Renal cortex interstitium (tissue), 11 donors: Measurements from ENCODE around the gene LIPA. TPM values are rescaled to one million over a fixed set of nuclear protein-coding genes. Genes with fewer than 3 reads are reported as not detected.
A peak's percentile ranks its signal among the peaks of the same experiment; 100 is the strongest.
"Not testable (repeated sequence)": the region's sequence is repeated elsewhere in the genome, so short reads cannot be mapped to it uniquely, and the experiment has no call there.

Source experiments
- DNase-seq, 11 donors: peaks; one replicate each; pipeline ENCODE4 v3.0.0-alpha.2; 2013; ENCODE audit warnings: low read depth in 9 of 11, low spot score in 4 of 11; ENCODE audit errors: extremely low read depth in 1 of 11
- polyA plus RNA-seq, 3 donors: library from polyadenylated mRNA; unstranded; fragments of 120-200 nt; gene quantifications; one replicate each; pipeline ENCODE4 v1.2.1, GENCODE V29; 2013; ENCODE audit not compliant: insufficient read length in 3 of 3

LIPA gene
- polyA plus RNA-seq, 3 donors: 44.1 to 57.6 (median 47.9) TPM

DNA sequence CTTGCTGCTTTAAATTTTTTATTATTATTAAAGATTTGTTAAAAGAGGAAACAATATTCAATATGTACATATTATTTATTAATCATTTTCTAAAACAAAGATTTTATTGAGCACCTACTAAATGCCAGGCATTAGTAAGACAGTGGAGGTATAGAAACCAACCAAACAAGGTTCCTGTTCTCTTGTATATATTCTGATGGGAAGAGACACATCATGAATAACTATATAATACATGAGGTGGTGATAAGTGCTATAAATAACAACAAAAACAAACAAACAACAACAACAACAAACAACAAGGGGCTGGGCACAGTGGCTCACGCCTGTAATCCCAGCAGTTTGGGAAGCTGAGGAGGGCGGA lies 630 bp upstream of the LIPA start:
- DNase-seq: no peak

GRCh38 chr10:89250865-89251408 lies 638 bp downstream of the LIPA start:
- peak in 1 of 11 donors; percentile 20 for DNase-seq

GRCh38 chr10:89248990-89249389 lies 2.6 kb downstream of the LIPA start:
- no peak for DNase-seq

DNA sequence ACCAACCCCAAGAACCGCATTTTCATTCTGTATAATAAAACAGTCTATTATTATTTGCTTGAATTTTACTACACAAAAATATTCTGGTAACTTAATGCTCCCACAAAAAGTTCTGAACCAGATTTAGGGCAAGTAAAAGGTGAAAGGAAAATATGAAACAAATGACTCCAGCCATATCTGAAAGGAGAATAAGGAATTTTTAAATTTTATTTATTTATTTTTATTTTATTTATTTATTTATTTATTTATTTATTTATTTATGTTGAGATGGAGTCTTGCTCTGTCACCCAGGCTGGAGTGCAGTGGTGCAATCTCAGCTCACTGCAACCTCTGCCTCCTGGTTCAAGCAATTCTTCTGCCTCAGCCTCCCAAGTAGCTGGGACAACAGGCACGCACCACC lies 4.0 kb downstream of the LIPA start:
- DNase-seq: not testable (repeated sequence)

DNA sequence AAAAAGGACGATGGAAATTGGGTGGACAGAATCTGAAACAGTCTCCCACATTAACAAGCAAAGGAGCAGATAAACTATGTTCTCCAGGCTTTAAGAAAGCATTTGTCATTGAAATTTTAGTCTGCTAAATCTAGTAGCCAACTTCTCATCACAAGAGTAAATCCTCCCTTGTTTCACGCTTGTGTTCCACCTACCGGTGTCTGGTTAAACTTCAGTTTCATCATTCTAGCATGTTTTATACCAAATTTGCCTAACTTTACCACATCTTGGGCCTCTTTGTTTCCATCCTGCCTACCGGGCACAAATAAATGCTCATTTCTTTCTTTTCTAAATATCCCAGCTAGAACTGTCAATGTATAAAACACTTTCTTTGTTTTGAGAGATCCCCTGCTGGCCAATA lies 5.8 kb downstream of the LIPA start:
- no peak for DNase-seq

DNA sequence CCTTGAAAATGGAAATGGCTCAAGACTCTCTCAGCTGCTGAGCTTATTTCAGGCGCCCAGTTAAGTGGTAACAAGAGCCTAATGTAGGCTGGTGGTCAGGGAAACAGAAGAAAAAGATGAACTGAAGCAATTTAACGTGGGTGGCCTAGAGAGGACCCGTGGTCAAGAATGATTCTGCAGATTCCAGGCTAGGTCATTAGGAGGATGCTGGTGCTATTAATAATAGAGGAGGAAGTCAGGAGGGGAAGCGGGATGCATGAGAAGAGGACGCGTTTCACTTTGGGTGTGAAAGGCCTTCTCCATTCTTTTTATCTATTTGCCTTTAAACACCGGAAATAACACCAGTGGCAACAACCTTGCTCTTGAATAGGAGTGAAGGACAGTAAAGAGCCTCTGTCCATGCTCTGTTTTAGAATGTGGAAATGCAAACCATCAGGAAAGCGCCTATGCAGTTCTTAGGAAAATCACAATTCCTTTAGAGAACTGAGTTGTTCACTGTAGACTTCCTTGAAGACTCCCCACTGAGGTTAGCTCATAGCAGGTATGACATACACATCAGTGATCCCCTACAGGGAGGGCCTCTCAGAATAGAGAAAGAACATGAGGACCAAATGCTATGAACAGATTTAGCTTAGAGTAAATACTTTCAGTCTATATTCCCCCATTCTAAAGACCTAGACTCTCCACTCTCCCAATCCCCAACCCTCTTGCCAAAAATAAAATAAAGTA lies 8.6 kb downstream of the LIPA start:
- no peak for DNase-seq

DNA sequence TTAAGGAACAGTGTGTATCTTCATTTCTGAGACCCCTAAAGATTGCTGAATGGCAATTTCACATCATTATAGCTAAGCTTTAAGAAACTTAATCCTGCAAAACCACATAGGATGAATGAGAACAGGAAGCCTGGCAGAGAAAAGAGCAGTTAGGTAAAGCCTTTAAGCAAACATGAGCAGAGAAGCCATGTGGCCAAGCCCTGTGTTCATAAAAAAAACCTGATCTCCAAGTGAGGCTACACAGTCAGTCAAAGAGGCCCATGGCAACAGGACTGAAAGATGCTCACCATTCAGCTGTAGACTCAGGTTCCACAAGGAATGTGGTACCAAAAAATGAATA lies 9.3 kb downstream of the LIPA start:
- no peak for DNase-seq

DNA sequence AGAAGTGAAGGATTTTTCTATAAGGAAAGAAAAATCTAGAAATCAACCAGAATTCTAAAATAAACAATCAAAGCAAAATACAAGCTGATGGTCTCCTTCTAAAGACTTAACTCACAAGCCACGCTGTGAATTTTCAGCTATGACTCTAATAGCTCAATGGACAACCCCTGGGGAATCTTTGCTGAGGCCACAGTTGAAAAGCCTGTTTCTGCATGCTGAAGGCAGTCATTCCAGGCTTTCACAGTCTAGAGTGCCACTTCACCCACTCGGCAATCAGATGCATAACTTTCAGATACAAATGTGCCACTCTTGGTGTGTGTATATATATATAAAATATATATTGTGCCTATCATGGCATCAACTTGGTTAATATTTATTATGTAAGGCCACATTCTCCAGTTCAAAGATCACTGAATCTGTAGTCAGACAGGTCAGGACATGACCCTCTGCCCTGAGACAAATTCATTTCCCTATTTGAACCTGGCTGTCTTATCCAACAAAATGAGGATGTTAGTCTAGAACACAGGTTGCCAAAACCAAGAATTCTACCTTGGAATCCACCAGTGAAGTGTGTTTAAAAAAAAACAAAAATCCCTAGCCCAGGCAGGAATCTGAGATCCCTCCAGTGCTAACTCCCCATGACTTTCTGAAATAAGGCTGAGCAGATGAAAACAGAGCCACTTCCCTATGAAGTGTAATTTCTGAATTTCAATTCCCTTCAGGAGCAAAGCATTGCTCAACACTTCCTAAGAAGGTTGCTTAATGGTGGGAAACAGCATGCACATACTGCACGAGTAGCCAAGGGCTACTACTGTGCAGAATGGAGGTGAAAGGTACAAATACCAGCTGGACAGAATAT lies 9.9 kb downstream of the LIPA start:
- no peak for DNase-seq

DNA sequence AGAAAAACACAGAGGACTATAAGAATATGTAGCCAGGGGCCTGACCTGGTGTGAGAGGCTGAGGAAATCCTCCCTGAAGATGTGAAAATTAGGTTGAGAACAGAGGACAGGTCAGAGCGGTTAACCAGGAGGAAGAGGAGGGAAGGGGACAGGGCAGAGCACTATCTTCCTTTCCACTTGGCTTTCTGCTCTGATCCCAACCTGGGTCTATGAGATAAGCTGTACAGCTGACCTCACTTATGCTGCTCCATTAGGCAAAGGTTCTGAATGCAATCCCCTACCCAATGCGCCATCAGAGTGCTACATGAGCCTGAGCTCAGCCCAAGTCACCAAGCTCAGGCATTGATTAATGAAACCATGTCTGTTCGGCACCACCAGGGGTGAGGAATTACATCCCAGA lies 10.5 kb downstream of the LIPA start:
- no peak for DNase-seq

DNA sequence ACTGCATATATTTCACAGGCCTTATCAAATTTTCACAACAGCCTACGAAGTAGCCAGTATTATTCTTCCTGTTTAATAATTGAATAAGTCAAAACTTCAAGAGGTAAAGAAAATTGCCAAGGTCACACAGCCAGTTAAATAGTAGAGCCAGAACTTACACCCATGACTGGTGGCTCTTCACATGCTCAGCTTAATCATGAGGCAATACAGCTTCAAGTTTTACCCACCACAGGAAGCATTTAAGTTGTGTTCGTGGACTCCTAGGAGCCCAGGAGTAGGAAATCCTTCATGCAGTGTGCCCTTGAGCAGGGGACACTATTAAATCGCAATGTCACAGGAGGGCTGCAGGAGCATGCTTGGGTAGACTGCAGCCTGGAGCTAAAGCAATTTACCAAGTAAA lies 11.1 kb downstream of the LIPA start:
- DNase-seq: no peak

- DNase-seq: no peak
Observed at GRCh38 chr10:89238956-89239644, 12.5 kb downstream of the LIPA start.

DNA sequence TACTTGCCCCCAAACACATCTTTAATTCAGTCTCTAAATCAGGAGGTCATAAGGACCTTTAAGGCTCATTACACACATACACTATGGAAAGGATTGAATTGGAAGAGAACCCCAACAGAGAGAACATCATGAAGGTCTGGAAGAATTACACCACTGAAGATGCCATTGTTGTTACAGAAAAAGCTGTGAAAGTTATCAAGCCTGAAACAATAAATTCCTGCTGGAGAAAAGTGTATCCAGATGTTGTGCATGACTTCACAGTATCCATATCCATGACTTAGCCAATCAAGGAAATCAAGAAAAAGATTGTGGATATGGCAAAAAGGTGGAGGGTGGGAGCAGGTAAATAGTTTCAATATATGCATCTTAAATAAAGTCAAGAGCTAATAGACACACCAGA lies 13.7 kb downstream of the LIPA start:
- DNase-seq: no peak

DNA sequence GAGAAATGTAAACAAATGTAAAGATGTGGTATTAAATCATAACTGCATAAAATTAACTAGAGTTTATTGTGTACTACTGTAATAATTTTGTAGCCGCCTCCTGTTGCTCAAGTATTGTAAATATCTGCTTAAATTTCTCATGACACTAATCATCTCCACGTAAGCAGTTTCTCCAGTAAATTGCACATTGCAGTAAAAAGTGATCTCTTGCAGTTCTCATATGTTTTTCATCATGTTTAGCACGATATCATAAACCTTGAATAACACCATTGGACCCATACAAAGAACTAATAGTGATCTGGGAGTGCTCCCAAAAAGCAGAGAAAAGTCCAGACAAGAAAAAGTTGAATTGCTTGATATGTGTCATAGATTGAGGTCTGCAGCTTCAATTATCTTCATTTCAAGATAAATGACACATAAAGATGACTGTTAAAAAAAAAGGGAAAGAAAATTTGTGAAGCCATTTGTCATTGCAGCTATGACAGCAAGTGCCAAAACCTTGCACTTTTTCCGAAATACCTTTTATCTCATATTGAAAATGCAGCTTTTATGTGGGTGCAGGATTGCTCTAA lies 15.3 kb downstream of the LIPA start:
- no peak for DNase-seq

DNA sequence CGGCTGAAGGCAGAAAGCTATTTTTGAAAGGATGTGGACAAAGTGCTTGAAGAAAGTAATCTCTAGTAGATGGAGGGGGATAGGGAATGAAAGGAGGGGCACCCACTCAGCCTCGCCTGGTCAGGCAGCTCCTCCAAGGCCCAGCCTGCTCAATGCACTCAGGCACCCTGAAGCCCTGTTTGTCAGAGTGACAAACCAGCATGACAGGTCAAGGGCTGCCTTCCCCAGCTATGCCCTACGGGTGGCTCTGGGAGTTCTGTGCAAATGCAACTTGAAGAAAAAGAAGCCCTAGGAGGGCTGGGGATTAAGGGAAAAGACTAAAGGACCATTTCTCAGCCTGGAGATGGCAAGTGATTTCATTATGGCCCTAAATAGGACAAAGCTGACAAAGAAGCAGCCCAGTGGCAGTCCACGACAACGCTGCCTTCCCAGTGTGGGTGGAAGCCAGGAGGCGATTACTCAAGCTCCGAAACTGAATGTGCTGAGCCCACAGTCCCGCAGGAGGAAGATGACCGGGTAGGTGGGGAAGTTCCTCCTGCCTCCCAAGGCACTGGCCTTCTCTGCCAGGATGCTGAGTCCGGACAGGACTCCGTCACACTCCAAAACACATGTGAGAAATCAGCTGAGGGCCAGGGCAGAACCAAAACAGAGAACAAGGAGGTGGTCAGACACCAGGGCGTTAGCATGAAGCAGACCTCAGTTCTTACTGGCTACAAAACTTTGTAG lies 16.3 kb downstream of the LIPA start:
- no peak for DNase-seq

DNA sequence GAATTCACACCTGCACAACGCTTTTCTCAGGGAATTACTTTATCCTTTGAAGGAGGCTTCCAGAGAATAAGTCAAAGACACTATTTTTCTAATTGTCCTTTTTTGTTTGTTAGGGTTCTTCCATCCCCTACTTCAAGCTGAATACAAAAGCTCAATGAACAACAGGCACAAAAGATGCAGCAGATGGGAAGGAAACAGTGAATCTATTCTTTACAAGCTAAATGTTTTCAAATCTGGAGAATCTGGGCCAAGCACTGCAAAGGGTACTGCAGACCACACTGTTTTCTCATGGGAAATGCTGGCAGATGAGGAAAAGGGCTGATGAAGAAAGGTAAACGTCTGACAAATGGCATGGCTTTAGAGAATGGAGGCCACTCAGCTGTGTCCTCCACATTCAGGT lies 18.5 kb downstream of the LIPA start:
- DNase-seq: no peak

DNA sequence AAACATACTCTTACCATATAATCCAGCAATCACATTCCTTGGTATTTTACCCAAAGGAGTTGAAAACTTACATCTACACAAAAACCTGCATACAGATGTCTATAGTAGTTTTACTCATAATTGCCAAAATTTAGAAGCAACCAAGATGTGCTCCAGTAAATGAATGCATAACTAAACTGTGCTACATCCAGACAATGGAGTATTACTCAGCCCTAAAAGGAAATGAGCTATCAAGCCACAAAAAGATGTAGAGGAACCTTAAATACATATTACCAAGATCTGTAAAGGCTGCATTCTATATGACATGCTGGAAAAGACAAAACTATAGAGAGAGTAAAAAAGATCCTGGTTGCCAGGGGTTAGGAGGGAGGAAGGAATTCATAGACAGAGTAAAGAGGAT lies 22.6 kb downstream of the LIPA start:
- DNase-seq: no peak

GRCh38 chr10:89228146-89228545 lies 23.4 kb downstream of the LIPA start:
- no peak for DNase-seq

DNA sequence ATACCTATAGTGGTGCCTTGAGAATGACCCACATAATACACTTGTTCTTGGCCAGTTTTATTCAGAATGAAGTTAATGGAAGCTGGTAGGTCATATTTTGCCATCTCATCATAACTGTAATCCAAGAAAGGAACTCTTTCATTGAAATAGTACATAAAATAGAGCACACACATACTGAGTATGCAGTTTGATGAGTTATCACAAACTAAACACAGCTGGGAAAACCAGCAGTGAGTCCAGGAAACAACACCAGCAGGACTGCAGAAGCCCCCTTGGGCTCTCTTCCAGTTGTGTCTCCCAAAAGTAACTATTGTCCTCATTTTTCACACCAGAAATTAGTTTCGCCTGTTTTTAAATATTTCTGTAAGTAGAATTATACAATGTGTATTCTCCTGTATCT lies 24.7 kb downstream of the LIPA start:
- DNase-seq: no peak
